Activated CD8-positive, alpha-beta memory T cell treated with anti-CD3 and anti-CD28 coated beads for 24 hours (primary cell): ENCODE results near the gene UBALD1.

Experiments used
- DNase-seq: peaks from one replicate; pipeline ENCODE4 v3.0.0-alpha.2; 2020

Gene UBALD1

DNA sequence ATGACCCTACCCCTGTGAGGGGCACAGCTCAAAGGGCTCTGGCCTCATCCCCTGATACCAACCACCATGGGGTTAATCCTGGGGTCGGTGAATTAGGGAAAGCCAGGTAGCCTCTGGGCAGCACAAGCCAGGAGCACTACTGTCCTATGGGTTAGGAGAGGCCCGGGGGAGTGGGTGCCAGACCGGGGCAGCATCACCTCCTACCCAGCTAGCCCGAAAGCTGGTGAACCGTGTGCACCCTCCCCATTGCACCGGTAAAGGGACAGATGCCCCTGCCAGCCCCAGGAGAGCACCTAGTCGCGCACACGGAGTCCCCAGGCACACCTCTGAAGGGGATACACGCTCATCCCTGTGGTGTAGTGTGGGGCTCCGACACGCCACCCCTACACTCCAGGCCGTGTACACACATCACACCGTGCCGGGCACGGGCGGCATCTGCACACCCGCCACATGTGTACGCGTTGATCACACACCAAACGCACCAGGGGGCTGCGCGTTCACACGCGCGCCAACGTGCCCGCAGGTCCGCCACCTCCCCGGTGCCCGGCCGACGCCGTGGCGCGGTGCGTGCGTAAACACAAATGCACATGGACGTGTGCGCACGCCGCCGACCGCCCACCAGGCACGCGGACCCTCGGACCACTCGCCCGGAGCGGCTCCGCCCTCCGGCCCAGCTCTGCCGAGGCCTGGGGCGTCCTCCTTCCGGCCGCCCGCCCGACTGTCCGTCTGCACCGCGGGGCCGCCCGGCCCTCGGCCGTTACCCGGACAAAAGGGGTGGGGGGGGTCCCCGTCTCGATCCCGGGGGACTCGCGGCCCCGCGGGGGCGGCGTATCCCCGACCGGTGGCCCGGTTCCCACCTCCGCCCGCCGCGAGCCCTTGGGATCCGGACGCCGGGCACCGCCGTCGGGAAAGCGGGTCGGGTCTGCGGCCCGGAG, 785 bp downstream of the UBALD1 start:
- DNase-seq = peak; percentile 78

DNA sequence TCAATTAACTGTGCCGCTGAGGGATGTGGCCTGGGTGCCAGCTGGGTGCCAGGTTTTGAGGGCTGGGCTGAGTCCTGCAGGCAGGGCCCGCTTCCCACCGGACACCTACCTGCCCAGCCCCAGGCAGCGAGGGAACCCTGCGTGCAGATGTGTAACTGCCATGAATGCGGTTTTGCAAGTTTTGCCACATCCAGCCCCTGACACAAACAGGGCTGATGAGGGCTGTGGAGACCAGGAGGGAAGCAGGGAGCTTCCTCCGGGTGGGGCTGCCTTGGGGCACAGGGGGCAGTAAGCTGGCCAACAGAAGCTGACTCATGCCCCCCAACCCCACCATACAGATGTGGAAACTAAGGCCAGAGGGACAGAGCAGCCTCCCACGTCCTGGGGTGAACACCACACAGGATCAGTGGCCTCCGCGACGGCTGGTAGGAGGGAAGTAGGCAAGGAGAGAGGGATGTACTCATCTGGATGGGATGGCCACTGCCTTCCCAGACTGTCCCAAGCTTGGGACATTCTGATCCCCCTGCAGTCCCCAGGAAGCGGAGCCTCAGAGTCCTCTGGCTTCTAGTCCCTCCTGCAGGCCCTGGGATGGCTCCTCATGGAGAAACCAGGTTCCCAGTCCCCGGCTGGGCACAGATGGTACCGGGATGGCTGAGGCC, 1.6 kb downstream of the UBALD1 start:
- no peak for DNase-seq

DNA sequence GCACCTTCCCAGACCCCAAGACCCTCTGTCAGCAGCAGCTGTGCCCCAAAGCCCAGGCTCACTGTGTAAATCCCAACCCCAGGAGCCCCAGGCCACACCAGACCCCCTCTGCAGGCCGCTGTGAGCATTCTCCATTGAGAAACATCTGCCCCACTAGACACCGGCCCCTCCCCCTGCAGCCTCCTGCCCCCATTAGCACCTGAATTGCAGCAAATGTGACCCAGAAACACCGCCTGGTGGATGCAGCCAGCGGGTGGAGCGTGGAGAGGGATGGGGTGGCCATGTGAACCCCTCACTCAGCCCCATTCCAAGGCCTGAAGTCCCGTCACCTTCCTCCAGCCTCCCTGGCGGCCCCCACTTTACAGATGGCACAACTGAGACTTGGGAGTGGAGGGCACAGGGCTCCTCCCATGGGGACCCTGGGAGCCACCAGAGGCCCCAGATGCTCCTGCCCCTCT, 2.2 kb downstream of the UBALD1 start:
- DNase-seq = no peak

DNA sequence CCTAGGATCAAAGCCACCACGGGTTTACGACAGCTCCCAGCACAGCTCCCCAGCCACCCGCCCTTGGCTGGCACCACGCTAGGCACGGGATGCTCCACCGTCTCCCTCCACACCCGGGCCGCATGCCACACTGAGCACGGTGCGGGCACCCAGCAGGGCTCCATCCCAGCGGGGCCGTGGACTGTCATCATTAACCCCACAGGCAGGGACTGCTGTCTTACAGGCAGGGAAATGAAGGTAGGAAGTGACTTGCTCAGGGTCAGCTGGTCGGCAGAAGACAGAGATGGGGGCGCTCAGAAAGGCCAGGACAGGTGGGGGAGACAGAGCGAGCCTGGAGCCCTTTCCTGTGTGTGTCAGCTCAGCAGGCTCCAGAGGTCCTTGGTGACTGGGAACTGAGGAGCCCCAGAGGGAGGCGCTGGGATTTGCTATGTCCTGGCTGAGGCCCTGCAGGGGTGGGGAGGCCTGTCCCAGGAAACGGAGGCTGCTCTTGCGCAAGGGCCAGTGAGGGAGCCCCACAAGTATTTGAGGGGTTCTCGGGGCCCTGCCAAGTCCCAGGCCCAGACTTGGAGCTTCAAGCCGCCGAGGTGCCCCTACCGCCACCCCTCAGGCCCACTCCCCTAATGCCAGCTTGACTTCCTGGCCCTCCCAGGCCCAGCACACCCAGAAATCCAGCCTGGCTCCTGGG, 3.2 kb downstream of the UBALD1 start:
- no peak for DNase-seq

DNA sequence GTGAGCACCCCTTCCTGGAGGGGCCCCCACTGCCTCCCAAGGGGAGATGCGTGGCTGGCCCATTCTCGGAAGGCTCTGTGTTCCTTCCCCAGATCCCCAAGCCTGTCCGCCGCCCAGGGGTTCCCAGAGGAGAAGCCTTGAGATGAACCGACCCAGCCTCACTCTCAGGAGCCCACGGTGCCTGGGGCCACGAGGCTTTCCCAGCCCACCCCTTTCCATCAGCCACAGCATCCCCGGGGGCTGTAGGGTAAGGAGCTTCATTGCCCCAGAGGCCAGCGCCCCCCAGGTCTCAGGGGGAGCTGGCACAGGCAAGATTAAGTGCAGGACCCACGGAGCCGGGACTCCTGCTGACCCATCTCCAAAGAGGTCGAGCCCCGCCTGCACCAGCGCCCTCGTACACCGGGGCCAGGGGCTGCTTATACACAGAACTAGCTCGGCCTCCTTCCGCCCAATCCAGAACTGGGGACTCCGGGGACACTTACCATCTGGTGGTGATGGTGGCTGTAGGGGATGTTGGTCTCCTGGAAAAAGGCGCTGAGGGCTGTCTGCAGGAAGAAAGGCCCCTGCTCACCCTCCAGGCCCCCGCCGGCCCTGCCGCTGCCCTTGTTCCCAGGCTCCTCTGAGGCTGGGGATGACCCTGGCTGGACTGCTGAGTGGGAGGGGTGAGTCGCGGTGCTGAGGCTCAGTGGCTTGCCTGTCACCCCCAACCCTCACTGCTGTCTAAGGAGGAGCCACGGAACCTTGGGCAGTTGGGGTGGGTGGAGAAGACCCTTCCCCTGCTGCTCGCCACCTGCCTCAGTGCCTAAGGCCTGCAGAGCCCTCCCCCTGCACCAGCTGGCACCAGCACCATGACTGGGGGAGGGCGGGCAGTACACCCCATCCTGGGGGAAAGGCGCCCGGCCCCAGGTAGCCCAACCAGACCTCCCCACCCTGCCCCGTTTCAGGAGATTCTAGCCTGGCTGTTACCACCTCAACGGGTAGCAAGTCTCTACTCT, 4.4 kb downstream of the UBALD1 start:
- DNase-seq = no peak

DNA sequence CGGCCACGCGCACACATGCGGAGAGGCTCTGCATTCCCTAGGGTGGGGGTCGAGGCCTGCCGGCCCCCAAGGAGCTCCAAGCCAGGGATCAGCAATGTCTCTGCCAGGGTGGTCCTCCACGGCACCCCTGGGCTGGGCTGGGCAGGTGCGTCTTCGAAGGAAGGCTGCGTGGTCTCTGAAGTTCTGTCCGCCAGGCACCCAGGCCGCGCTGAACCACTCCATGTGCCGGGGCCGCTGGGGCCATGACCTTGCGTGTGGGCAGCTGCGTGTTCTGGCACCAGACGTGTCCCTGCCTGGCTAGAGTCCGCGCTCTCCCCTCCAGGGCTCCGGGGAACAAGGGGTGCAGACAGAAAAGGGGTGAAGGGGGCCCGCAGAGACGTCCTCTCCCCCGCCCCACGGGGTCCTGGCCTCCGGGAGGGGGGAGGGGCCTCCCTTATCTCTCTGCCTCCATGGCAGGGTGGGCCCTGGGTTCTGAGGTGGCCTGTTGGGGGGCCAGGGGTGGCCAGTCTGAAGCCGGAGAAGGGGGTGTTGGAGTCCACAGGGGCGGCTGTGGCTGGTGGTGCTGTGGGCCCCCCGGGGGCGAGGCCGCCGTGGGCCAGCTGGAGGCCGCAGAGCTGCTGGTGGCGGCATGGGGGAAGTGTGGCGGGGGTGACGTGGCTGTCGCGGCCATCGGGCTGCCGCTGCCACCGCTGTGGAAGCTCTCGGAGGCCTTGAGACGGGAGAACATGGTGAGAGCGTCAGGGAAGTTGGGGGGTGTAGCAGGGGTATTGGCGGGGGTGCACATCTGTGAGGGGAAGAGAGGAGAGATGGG, 5.3 kb downstream of the UBALD1 start:
- no peak for DNase-seq

- no peak for DNase-seq
These were observed 6.0 kb downstream of the UBALD1 start for GRCh38 chr16:4608704-4608980.

- DNase-seq = no peak
These were observed 6.6 kb downstream of the UBALD1 start for GRCh38 chr16:4607841-4608703.

GRCh38 chr16:4606354-4606753, 8.3 kb downstream of the UBALD1 start:
- DNase-seq = no peak

DNA sequence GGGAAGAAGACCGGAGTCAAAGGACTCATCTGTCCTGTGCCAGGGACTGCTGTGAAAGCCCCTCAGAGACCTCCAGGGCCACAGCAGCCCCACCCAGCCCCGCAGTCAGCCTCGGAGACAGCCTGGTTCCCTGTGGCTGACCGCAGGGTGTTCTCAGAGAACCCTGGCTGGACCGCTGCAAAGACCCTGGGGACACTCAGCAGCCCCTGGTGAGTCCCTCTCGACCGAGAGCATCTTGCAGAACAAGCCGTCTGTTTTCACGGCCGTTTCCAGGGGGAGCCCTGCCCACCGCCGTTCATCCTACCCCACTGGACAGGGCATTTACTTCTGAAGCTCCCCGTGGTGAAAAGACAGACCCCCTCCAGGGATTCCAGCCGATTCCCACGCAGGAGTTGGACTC, 10.3 kb downstream of the UBALD1 start:
- no peak for DNase-seq

- no peak for DNase-seq
These were observed 11.0 kb downstream of the UBALD1 start for GRCh38 chr16:4603624-4604170.

- DNase-seq = no peak
These were observed 12.4 kb downstream of the UBALD1 start for GRCh38 chr16:4602331-4602730.

GRCh38 chr16:4601864-4602186, 12.9 kb downstream of the UBALD1 start:
- no peak for DNase-seq

GRCh38 chr16:4601036-4601863, 13.4 kb downstream of the UBALD1 start:
- DNase-seq = no peak

DNA sequence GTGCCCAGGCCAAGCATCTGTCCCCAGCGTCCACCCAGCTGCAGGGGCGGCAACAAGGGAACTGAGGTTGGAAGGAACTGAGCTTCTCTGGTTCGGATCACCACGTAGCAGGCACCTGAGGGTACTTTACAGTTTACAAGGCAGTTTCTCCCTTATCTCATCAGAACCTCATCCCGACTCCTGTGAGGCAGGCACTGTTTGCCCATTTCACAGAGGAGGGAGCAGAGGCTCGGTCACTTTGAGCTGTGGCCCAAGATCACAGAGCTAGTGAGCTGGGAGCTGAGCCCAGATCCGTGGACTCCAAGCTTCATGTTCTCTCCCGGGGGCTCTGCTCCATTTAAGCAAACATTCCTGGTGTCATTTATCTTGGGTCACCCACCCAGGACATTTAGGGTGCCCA, 15.1 kb downstream of the UBALD1 start:
- no peak for DNase-seq

- no peak for DNase-seq
These were observed 15.7 kb downstream of the UBALD1 start for GRCh38 chr16:4599037-4599436.

DNA sequence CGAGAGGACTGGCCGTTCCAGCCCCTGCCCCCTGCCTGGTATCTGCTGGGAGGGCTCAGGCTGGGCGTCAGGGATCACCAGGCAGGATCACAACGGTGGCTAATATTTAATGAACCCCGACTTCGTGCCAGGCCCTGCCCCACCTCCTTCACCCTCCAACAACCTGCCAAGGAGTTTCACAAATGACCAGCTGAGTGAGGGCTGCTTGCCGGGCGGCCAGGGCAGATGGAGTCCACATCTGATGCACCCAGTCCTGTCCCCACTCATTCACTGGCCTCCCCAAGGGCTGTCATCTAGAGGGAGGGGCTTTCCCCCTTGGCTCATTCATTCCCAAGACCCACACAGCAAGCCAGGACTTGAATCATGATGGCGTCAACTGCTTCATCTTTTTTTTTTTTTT, 17.5 kb downstream of the UBALD1 start:
- DNase-seq = no peak

- no peak for DNase-seq
These were observed 20.0 kb downstream of the UBALD1 start for GRCh38 chr16:4594433-4595410.
